Spinal cord (tissue), 10 donors: ENCODE measurements around the gene POU2F3. TPM values are rescaled to one million over a fixed set of nuclear protein-coding genes. Genes with fewer than 3 reads are reported as not detected.

Experiments
- DNase-seq, 6 donors: peaks; one replicate each; pipeline versions ENCODE4 v3.0.0 to v3.0.0-alpha.2; 2013 to 2015; ENCODE audit warnings: low spot score in 6 of 6, low read depth in 4 of 6
- H3K27ac ChIP-seq: one replicate; pipeline ENCODE4 v1.5.1; 2013; ENCODE audit warnings: low read depth, low read length, control low read depth
- H3K27me3 ChIP-seq: one replicate; pipeline ENCODE4 v1.6.1; 2013; ENCODE audit warnings: low read length; ENCODE audit not compliant: control insufficient read depth, insufficient read depth
- H3K36me3 ChIP-seq: one replicate; pipeline ENCODE4 v1.6.1; 2013; ENCODE audit warnings: low read length; ENCODE audit not compliant: control insufficient read depth, insufficient read depth
- H3K4me1 ChIP-seq: one replicate; pipeline ENCODE4 v1.6.1; 2013; ENCODE audit warnings: low read length; ENCODE audit not compliant: control insufficient read depth, insufficient read depth
- H3K4me3 ChIP-seq: one replicate; pipeline ENCODE4 v1.5.1; 2013; ENCODE audit warnings: low read depth, low read length, control low read depth
- H3K9me3 ChIP-seq: one replicate; pipeline ENCODE4 v1.6.1; 2013; ENCODE audit warnings: low read length; ENCODE audit not compliant: control insufficient read depth, insufficient read depth
- WGBS: methylation state at CpG from one replicate; pipeline ENCODE4 v1.1.5; 2013; ENCODE audit warnings: missing lambda C conversion rate; ENCODE audit not compliant: insufficient coverage; 5-methylcytosine and 5-hydroxymethylcytosine counted together
- polyA plus RNA-seq, 2 donors: library from polyadenylated mRNA; unstranded; fragments of 120-200 nt; gene quantifications; one replicate each; pipeline ENCODE4 v1.2.1, GENCODE V29; 2013; ENCODE audit not compliant: insufficient read length in 2 of 2
- total RNA-seq, 2 donors: library from RNA; depleted of rRNA in 1 of 2; stranded (reverse); fragments of 120-200 nt in 1 of 2; fragments of >200 nt in 1 of 2; gene quantifications; one replicate each; pipeline versions ENCODE4 v1.2.3 to v1.2.4, GENCODE V29; 2013 to 2014
- donor health status: healthy.

POU2F3 gene
- total and polyA plus RNA-seq, 4 donors = 0.38 TPM; not detected in 3

DNA sequence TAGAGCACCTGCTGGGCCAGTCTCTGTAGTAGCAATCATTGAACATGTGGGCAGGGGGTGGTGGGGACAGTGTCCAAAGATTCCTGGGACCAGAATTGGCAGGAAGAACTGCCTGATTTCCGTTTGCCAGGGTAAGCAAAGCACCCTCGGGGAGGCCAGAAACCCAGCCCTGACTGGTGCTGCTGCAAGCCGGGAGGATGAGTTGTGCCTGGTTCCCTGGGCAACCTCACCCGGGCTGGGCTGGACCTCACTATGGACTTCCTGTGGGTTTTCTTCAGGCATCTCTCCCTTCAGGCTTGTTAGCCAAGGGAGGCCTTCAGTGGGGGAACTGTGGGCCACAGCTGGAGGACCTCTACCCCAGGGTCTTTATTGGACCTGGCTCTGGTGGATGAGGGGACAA lies 8.0 kb upstream of the POU2F3 start:
- no peak for DNase-seq
- Histone ChIP-seq H3K4me3 (no peak overlapping the region), H3K4me1 (no peaks in the 10 kb centered on the region), H3K9me3 (no peaks in the 10 kb centered on the region), H3K36me3 (peaks cover 7% of the 10 kb centered on the region), H3K27ac (no peak overlapping the region), H3K27me3 (no peaks in the 10 kb centered on the region)
- WGBS = 40% methylated on average over 4 of the region's 4 CpGs

GRCh38 chr11:120233207-120233803 lies 6.6 kb upstream of the POU2F3 start:
- H3K9me3 ChIP-seq = no peaks in the 10 kb centered on the region
- peaks cover 7% of the 10 kb centered on the region for H3K36me3 ChIP-seq
- H3K27ac ChIP-seq = no peak overlapping the region
- no peak overlapping the region for H3K4me3 ChIP-seq
- WGBS = 82% methylated on average over 6 of the region's 9 CpGs
- no peaks in the 10 kb centered on the region for H3K4me1 ChIP-seq
- no peak for DNase-seq
- no peaks in the 10 kb centered on the region for H3K27me3 ChIP-seq

DNA sequence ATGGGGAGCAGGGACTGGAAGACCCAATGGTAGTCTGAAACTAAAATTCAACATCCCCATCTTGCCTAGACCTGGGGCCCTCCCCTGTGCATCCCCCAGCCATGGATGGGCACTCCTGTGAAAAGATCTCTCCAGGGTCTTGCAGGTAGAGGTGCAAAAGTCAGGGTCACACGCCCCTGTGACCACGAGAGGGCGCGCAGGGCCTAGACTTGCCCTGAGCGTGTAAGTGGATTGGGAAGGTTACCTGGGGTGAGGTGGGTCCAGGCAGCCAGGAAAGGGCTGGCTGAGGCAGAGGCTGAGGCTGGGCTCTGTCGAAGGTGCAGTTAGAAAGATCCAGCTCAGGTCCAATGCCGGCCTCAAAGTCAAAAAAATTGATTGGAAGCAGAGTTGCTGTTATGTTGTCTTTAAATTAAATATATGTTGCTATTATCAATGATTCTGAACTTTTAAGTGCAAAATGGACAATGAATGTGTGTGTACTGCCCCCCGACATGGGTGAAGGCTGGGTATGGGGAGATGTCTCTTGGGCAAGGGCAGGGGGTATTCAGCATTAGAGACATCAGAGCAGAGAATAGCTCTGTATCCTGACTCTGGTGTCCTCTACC lies 4.8 kb upstream of the POU2F3 start:
- peaks cover 4% of the 10 kb centered on the region for H3K4me1 ChIP-seq
- no peak overlapping the region for H3K27ac ChIP-seq
- peak in 3 of 6 donors; percentile 48 to 87 (median 67) for DNase-seq
- 0% methylated on average over 6 of the region's 8 CpGs for WGBS
- peaks cover 11% of the 10 kb centered on the region for H3K27me3 ChIP-seq
- H3K9me3 ChIP-seq = no peaks in the 10 kb centered on the region
- H3K36me3 ChIP-seq = no peaks in the 10 kb centered on the region
- no peak overlapping the region for H3K4me3 ChIP-seq

DNA sequence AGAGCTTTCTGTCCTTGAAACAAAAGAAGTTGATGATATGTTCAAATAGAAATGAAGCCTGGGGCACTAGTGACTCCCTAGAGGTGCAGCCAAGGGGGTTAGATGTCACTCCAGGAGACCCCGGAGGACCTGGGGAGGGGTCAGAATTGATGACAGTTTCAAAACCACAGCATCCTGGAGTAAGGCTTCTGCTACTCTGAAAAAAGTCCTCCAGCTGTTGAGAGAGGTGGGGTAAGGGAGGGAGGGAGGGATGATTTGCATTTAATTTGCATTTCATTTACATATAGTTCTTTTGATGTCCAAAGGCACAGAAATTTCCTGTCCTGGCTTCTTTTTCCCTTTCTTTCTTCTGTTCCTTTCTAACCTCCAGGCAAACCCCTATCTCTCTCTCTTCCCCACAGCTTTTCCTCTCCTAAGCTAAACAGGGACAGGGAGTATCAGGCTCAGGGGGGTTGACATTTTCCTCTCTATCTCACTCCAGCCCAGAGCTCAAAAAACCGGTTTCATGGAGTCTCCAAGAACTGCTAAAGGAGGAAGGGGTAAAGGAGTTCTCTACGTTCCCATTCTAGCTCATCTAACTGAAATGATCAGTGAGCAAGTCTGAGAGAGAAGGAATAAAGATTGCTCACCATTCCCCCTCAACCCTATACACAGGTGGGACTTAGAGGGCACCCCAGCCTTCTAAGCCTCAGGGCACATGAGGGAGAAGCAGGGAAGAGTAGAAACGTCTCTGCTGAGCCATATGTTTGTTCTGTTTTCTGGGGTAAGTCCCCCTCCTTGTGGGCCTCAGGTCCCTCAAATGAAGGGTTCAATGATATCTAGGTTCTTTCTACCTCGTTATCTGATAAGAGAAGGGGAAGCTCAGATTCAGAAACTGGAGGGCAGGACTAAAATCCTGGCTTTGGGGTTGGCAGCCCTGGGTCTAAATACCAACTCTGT lies 3.5 kb upstream of the POU2F3 start:
- no peaks in the 10 kb centered on the region for H3K36me3 ChIP-seq
- H3K4me1 ChIP-seq = peaks cover 8% of the 10 kb centered on the region
- H3K27me3 ChIP-seq = peaks cover 24% of the 10 kb centered on the region
- DNase-seq = no peak
- no peak overlapping the region for H3K4me3 ChIP-seq
- 26% methylated on average over 3 of the region's 5 CpGs for WGBS
- no peak overlapping the region for H3K27ac ChIP-seq
- H3K9me3 ChIP-seq = no peaks in the 10 kb centered on the region

DNA sequence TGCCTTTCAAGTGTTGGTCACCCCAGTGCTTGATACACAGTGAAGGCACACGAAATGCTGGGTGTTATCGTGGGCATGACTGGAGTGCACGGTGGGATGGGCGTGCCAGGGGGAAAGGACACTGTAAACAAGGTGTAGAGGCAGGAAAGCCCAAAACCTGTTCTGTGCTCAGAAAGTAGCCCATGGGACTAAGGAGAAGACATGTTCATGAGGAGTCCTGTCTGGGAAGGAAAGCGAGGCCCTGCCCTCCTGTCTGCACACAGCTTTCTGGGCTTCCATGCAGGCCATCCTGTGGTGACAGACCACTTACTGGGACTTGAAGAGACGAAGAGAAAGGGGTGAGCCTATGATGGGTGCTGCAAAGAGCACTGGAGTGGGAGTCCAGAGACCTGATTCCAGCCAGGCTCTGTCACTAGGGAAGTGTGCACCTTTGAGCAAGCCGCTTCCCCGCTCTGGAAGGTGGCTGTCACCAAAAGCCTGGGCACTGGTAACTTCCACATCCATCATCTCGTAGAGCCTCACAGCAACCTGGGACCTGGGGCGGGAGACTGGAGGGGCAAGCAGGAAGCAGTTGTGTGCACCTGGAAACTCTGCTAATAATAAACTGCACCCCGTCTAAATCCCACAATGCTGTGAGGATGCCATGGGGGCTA lies 846 bp upstream of the POU2F3 start:
- DNase-seq = no peak
- Histone ChIP-seq H3K36me3 (no peaks in the 10 kb centered on the region), H3K27me3 (peaks cover 32% of the 10 kb centered on the region), H3K4me1 (peaks cover 8% of the 10 kb centered on the region), H3K27ac (no peak overlapping the region), H3K4me3 (no peak overlapping the region), H3K9me3 (no peaks in the 10 kb centered on the region)
- WGBS = 80% methylated on average over 11 of the region's 11 CpGs

DNA sequence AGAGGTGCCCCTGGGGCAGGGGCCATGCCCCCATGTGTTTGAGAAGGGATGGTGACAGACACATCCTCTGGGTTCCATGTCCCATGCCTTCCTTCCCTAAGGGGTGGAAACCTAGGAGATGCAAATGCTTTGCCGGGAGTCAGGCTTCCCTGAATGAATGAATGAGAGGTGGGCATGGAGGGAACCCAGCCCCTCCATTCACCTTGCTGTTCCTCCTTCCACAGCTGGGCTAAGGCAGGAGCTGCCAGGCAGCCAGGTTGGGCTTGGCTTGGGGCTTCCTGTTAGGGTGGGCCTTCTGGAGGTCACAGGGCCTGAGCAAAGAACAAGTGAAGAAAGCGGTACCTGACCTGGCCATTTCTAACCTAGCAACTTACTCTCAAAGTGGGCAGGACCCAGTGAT lies 926 bp downstream of the POU2F3 start:
- no peaks in the 10 kb centered on the region for H3K9me3 ChIP-seq
- H3K27ac ChIP-seq = no peak overlapping the region
- WGBS = no CpG with 5 or more reads among the region's 2 CpGs
- H3K4me3 ChIP-seq = no peak overlapping the region
- H3K4me1 ChIP-seq = peaks cover 8% of the 10 kb centered on the region
- DNase-seq = no peak
- H3K27me3 ChIP-seq = peaks cover 32% of the 10 kb centered on the region
- no peaks in the 10 kb centered on the region for H3K36me3 ChIP-seq

- no peak overlapping the region for H3K27ac ChIP-seq
- DNase-seq = no peak
- peaks cover 8% of the 10 kb centered on the region for H3K4me1 ChIP-seq
- H3K27me3 ChIP-seq = peaks cover 32% of the 10 kb centered on the region
- 88% methylated on average over 5 of the region's 7 CpGs for WGBS
- H3K36me3 ChIP-seq = no peaks in the 10 kb centered on the region
- no peak overlapping the region for H3K4me3 ChIP-seq
- H3K9me3 ChIP-seq = no peaks in the 10 kb centered on the region
Measured at GRCh38 chr11:120241277-120241676, 1.3 kb downstream of the POU2F3 start.

- Histone ChIP-seq H3K9me3 (no peaks in the 10 kb centered on the region), H3K36me3 (no peaks in the 10 kb centered on the region), H3K4me1 (peaks cover 8% of the 10 kb centered on the region), H3K27me3 (peaks cover 32% of the 10 kb centered on the region), H3K4me3 (no peak overlapping the region), H3K27ac (no peak overlapping the region)
- 87% methylated on average over 4 of the region's 4 CpGs for WGBS
- DNase-seq = no peak
Measured at GRCh38 chr11:120243221-120243620, 3.3 kb downstream of the POU2F3 start.

- H3K4me1 ChIP-seq = peaks cover 6% of the 10 kb centered on the region
Measured at GRCh38 chr11:120244476-120245365, 4.8 kb downstream of the POU2F3 start.

More at GRCh38 chr11:120244476-120245365, 4.8 kb downstream of the POU2F3 start:
- H3K27me3 ChIP-seq = peaks cover 28% of the 10 kb centered on the region
- 68% methylated on average over 12 of the region's 13 CpGs for WGBS
- H3K36me3 ChIP-seq = no peaks in the 10 kb centered on the region
- no peaks in the 10 kb centered on the region for H3K9me3 ChIP-seq
- no peak overlapping the region for H3K27ac ChIP-seq
- no peak for DNase-seq
- H3K4me3 ChIP-seq = no peak overlapping the region
